PFSK-1 (cell line): Measurements from ENCODE around the gene TNFRSF9.

Source experiments
- FOXP2 ChIP-seq: optimal IDR thresholded peaks from 2 replicates; pipeline ENCODE3; 2011; ENCODE audit warnings: borderline replicate concordance, control low read depth, inconsistent platforms; ENCODE audit not compliant: insufficient read depth; ENCODE audit errors: extremely low read length, extremely low read depth
- POLR2AphosphoS5 ChIP-seq: IDR thresholded peaks from 2 replicates; pipeline ENCODE4 v1.6.1; 2012; ENCODE audit warnings: low read depth, mild to moderate bottlenecking, control low read depth, low read length, moderate library complexity
- SIN3A ChIP-seq: IDR thresholded peaks from 2 replicates; pipeline ENCODE4 v1.6.1; 2012; ENCODE audit warnings: mild to moderate bottlenecking, low read length, moderate library complexity, borderline replicate concordance; ENCODE audit not compliant: insufficient read depth
- TAF1 ChIP-seq: IDR thresholded peaks from 2 replicates; pipeline ENCODE4 v1.6.1; 2012; ENCODE audit warnings: low read length, control low read depth, borderline replicate concordance; ENCODE audit not compliant: insufficient read depth
- TF ChIP-seq, protein P1 (sequence below), 2 experiments: IDR thresholded peaks; 2 replicates each; pipeline versions ENCODE4 v1.6.1 to v1.8.0; 2011 to 2012; ENCODE audit warnings: low read depth in 2 of 2, low read length in 2 of 2, control low read depth in 1 of 2, inconsistent platforms in 1 of 2, mild to moderate bottlenecking in 1 of 2, moderate library complexity in 1 of 2; ENCODE audit not compliant: insufficient read depth in 1 of 2

Gene TNFRSF9

GRCh38 chr1:7919880-7920279 lies 20.8 kb downstream of the TNFRSF9 start:
- TF ChIP-seq POLR2AphosphoS5 (no peak), SIN3A (no peak), FOXP2 (no peak)

- TF ChIP-seq TAF1 (no peak), SIN3A (no peak), POLR2AphosphoS5 (no peak)
- TF ChIP-seq, protein P1, sequence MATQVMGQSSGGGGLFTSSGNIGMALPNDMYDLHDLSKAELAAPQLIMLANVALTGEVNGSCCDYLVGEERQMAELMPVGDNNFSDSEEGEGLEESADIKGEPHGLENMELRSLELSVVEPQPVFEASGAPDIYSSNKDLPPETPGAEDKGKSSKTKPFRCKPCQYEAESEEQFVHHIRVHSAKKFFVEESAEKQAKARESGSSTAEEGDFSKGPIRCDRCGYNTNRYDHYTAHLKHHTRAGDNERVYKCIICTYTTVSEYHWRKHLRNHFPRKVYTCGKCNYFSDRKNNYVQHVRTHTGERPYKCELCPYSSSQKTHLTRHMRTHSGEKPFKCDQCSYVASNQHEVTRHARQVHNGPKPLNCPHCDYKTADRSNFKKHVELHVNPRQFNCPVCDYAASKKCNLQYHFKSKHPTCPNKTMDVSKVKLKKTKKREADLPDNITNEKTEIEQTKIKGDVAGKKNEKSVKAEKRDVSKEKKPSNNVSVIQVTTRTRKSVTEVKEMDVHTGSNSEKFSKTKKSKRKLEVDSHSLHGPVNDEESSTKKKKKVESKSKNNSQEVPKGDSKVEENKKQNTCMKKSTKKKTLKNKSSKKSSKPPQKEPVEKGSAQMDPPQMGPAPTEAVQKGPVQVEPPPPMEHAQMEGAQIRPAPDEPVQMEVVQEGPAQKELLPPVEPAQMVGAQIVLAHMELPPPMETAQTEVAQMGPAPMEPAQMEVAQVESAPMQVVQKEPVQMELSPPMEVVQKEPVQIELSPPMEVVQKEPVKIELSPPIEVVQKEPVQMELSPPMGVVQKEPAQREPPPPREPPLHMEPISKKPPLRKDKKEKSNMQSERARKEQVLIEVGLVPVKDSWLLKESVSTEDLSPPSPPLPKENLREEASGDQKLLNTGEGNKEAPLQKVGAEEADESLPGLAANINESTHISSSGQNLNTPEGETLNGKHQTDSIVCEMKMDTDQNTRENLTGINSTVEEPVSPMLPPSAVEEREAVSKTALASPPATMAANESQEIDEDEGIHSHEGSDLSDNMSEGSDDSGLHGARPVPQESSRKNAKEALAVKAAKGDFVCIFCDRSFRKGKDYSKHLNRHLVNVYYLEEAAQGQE (IDR thresholded peaks at IDR 0.05; ENCODE audit: insufficient read depth in 1 of 2, low read depth in 2 of 2, low read length in 2 of 2): no peak
Observed at GRCh38 chr1:7916501-7916830, 24.2 kb downstream of the TNFRSF9 start.

DNA sequence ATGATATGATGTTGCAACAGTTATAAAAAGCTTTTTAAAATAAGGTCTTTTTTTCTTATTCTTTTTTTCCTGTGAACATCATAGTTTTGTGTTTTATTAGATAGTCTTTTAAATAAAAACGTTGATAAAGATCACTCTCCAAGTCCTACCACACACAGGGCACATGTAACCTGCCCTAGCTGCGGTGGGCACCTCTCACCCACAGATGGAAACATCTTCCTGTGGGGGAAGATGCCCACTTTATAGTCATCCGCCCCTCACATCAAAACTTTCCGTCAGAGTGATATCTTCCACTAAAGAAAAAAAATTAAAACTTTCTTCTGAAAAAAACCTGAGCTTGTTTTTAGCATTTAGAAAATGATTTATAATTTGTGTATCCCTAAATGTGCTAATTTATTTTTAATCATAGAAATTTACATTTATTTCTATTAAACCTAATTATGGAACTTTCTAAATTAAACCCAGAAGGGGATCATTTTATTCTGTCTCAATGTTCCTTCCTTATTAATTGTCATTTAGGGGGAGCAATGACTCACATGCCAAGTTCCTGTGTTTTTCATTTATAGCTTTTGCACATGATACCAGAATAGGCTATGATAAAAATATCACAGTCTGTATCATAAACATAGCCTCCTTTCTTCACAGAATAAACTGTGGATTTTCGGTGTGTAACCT lies 24.7 kb downstream of the TNFRSF9 start:
- TF ChIP-seq SIN3A (no peak), POLR2AphosphoS5 (no peak), TAF1 (no peak), FOXP2 (no peak)
- TF ChIP-seq, protein P1 (IDR thresholded peaks at IDR 0.05; ENCODE audit: insufficient read depth in 1 of 2, low read depth in 2 of 2, low read length in 2 of 2): no peak

DNA sequence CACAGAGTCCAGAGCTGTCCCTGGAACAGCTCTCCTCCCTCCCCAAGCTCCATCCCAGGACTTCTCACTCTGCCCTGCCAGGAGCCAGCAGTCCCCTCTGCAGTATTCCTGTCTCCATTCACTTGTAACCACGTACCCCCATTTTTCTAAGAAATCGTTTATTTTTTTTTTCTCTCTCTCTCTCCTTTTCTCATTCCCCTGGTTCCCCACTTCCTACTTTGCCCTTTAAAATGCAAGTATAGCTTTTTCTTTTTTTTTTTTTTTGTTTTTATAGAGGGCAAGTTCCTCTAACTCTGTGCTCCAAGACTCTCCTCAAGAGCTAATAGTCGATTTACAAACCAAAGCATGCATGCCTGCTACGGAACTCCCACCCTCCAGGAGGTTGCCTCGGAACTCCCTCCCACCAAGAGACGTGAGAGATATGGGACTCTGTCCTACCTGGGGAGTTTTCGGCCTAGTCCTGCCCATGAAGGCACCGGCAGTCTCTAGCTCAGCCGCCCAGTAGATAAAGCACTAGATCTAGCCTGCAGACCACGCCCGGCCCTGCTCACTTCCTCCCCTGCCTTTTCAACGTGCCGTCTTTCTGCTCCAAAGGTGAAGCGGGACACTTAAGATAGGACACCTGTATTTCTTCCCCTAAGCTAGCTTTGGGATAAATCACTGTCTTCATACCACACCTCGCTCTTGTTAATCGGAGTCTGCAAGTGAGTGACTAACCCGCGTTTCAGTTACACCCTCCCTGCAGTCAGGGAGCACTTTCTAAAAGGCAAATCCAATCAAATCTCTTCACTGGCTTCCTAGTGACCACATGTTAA lies 27.7 kb downstream of the TNFRSF9 start:
- TF ChIP-seq SIN3A (no peak), POLR2AphosphoS5 (no peak), FOXP2 (no peak), TAF1 (no peak)
- TF ChIP-seq, protein P1 (IDR thresholded peaks at IDR 0.05; ENCODE audit: insufficient read depth in 1 of 2, low read depth in 2 of 2, low read length in 2 of 2): no peak

GRCh38 chr1:7912145-7912544 lies 28.5 kb downstream of the TNFRSF9 start:
- TF ChIP-seq POLR2AphosphoS5 (no peak), SIN3A (no peak), FOXP2 (no peak), TAF1 (no peak)
- TF ChIP-seq, protein P1 (IDR thresholded peaks at IDR 0.05; ENCODE audit: insufficient read depth in 1 of 2, low read depth in 2 of 2, low read length in 2 of 2): no peak
